Colon (tissue), 2 donors: ENCODE data around the gene DISP3.

Source experiments
- FAIRE-seq: peaks from 2 replicates; lab custom pipeline; 2012; peaks lifted over from hg19 to GRCh38; lab: Jason Lieb, UNC
- donor health status: control.
- donor health status: control.

The DISP3 gene

GRCh38 chr1:11543796-11544195 lies 64.8 kb downstream of the DISP3 start:
- no peak for FAIRE-seq

GRCh38 chr1:11546456-11546855 lies 67.5 kb downstream of the DISP3 start:
- FAIRE-seq: no peak

DNA sequence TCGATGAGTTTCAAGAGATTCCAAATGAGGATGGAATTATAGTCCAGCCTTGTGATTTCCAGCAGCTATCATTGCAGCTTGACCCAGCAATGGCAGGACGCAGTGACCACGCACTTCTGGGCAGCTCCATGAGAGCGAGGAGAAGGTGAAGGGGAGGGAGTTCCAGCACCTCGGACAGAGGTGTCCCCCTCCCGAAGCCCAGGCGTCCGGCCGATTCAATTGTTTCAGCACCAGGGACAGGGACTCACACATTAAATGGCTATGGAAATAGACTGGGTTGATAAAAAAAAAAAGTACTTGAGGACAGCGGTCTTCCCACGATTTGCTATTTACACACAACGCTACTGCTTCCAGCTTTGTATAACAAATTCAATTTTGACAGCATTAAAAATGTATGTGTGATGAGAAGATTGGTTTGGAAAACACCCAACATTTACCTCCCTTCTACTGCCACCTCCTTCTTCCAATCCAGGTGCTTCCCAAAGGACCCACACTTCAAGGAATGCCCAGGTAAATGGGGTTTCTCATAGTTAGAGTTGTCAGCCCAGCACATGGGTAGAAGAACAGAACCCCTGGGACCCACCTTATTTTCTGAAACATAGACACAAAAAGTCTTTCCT lies 71.8 kb downstream of the DISP3 start:
- FAIRE-seq: no peak

GRCh38 chr1:11558276-11558675 lies 79.3 kb downstream of the DISP3 start:
- FAIRE-seq: no peak

GRCh38 chr1:11558871-11559590 lies 80.1 kb downstream of the DISP3 start:
- no peak for FAIRE-seq

DNA sequence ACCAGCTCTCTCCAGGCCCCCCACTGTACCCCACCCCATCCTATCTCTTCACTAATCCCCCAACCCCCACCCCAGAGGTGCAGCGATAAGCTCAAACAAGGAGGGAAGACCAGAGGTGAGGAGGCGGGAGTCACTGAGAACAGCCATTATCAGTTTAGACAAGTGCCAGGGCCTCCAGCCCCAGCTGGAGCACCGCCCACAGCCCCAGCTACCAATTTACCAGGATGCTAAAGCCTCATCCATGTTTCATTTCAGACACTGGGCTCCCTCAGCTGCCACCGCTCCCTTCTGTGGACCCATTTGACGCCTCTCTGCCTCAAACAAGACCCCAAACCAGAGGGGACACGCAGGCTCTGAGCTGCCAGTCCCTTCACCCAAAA lies 80.6 kb downstream of the DISP3 start:
- FAIRE-seq: no peak

- FAIRE-seq: no peak
These were observed 81.1 kb downstream of the DISP3 start for GRCh38 chr1:11560061-11560460.

DNA sequence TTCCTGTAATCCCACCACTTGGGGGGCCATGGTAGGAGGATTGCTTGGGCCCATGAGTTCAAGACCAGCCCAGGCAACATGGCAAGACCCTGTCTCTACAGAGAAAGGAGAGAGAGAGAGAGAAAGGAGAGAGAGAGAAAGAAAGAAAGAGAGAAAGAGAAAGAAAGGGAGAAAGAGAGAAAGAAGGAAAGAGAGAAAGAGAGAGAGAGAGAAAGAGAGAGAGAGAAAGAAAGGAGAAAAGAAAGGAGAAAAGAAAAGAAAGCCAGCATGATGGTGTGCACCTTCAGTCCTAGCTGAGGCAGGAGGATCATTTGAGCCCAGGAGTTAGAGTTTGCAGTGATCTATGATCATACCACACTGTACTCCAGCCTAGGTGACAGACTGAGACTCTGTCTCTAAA lies 82.8 kb downstream of the DISP3 start:
- no peak for FAIRE-seq

GRCh38 chr1:11562664-11563063 lies 83.7 kb downstream of the DISP3 start:
- FAIRE-seq: no peak

- no peak for FAIRE-seq
These were observed 84.7 kb downstream of the DISP3 start for GRCh38 chr1:11563560-11564069.

DNA sequence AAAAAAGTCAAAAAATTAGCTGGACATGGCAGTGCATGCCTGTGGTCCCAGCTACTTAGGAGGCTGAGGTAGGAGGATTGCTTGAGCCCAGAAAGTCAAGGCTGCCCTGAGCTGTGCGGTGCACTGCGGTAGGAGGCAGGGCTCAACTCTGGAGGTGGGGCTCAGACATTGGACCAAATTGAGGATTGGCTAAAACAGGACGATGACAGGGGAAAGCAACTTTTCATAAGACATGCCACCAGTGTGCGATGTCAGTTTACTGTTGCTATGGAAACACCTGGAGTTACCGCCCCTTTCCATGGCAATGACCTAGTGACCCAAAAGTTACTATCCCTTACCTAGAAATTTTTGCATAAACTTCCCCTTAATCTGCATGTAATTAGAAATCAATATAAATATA lies 85.3 kb downstream of the DISP3 start:
- FAIRE-seq: no peak

DNA sequence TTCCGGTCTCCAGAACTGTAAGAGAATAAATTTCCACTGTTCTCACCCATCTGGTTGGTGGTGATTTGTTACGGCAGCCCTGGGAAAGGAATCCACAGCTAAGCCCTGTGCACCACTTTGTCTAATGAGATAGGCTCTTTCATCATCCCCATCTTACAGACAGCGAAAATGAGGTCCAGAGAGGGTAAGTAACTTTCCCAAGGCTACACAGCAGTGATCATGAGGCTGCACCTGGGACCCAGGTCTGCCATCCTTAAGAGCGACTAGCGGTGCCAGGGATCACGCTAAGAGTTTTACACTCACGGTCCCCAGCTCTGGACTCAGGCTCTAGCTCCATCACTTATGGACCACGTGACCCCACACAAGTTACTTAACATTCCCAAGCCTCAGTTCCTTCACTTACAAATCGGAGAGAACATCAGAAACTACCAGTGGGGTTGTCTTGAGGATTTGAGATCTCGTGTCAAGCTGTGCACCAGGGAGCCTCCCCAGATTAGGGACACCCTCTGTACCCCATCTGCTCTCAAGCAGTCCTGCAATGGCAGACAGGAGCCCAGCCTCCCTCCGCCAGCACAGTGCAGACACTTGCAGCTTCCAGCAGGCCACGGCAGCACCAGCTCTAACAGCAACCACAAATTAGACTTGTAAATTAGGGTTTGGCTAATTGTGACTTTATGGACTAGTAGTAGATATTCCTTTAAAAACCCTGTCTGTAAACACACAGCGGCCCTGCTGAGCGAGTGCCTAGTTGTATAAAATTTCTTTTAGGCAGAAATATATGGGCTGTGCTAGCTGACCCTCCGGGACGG lies 87.3 kb downstream of the DISP3 start:
- no peak for FAIRE-seq

- FAIRE-seq: no peak
These were observed 88.5 kb downstream of the DISP3 start for GRCh38 chr1:11567244-11568065.

DNA sequence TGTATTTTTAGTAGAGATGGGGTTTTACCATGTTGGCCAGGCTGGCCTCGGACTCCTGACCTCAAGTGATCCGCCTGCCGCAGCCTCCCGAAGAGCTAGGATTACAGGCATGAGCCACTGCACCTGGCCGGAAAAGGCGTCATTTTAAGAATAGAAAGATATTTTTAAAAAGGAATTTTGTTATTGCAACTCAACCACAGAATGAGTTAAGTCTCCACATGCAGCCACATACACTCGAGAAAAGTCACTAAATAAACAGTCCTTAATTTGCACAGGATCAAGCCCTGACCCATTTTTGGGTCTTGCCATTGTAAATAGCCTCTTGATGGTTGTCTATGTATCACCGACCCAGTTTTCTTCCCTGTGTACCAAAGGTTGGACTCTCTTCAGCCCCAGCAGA lies 89.7 kb downstream of the DISP3 start:
- no peak for FAIRE-seq

GRCh38 chr1:11569551-11569950 lies 90.6 kb downstream of the DISP3 start:
- FAIRE-seq: no peak

DNA sequence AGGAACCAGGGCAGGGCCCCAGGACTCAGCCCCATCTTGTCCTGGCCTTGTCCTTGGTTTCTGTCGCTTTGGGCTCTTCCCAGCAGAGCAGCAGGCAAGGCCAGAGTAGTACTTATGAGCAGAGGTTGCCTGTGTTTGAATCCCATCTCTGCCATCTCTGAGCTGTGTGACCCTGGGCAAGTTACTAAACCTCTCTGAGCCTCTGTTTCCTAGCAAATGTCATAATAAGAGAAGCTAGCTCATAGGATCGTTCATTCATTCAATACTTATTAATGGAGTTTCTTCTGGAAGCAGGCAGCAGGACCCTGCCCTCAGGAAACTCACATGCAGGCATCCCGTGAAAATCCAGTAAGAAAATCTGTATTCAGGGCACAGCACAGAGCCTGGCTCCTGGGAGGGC lies 91.0 kb downstream of the DISP3 start:
- FAIRE-seq: no peak

DNA sequence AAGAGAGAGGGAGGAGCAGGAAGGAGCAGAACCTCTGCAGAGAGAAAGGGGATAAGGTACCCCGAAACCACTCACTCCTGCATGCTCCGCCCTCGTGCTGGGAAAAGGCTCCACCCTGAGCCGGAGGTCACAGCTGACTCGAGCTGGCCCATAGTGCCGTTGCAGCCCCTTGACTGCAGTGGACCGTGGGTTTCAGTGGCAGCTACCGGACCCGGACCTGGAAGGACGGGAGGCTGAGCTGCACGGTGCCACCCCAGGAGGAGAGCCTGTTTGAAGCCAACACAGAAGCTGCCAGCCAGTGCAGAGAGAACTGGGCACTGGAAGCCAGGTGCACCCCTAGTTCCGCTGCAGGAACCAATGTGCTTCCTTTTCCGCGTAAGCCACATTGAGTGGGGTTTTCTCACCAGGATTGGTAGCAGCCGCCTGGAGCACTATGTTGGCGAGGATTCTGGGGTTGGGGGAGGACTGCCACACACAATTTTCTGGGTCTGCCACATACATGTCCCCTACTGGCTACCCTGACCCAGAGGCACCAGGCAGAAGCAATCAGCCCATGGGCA lies 91.9 kb downstream of the DISP3 start:
- no peak for FAIRE-seq

- no peak for FAIRE-seq
These were observed 93.1 kb downstream of the DISP3 start for GRCh38 chr1:11571906-11572616.

- no peak for FAIRE-seq
These were observed 94.2 kb downstream of the DISP3 start for GRCh38 chr1:11573116-11573692.

DNA sequence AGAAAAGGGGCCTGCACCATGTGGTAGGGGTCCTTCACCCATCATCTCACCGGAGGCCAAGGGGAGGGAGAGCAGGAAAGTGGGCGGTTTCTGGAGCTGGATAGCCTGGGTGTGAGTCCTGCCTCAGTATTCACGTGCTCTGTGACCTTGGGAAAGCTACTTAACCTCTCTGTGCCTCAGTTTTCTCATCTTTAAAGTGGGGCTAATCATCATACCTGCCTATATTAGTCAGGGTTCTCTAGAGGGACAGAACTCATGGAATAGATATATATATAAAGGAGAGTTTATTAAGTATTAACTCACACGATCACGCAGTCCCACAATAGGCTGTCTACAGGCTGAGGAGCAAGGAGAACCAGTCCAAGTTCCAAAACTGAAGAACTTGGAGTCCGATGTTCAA lies 96.6 kb downstream of the DISP3 start:
- no peak for FAIRE-seq
